ENCODE measurements around the gene VAV2.
"Not testable (repeated sequence)": the region's sequence is repeated elsewhere in the genome, so short reads cannot be mapped to it uniquely, and the experiment has no call there.

The VAV2 gene

GRCh38 chr9:133996531-133997520, 4.7 kb upstream of the VAV2 start:
- no peak for DNase-seq

- DNase-seq: no peak
Observed at GRCh38 chr9:133995012-133995896, 3.1 kb upstream of the VAV2 start.

GRCh38 chr9:133994353-133995011, 2.4 kb upstream of the VAV2 start:
- peak; percentile 74 to 76 for DNase-seq

GRCh38 chr9:133993635-133994253, 1.6 kb upstream of the VAV2 start:
- DNase-seq: no peak

GRCh38 chr9:133992780-133993634, 883 bp upstream of the VAV2 start:
- DNase-seq: peak; percentile 72 to 78

GRCh38 chr9:133991214-133991921, 756 bp downstream of the VAV2 start:
- DNase-seq: no peak

- no peak for DNase-seq
Observed at GRCh38 chr9:133990366-133991213, 1.5 kb downstream of the VAV2 start.

GRCh38 chr9:133989625-133990365, 2.3 kb downstream of the VAV2 start:
- no peak for DNase-seq

- DNase-seq: not testable (repeated sequence)
Observed at GRCh38 chr9:133988771-133989170, 3.4 kb downstream of the VAV2 start.

- DNase-seq: no peak
Observed at GRCh38 chr9:133987946-133988665, 4.0 kb downstream of the VAV2 start.

- no peak for DNase-seq
Observed at GRCh38 chr9:133987446-133987788, 4.7 kb downstream of the VAV2 start.

GRCh38 chr9:133986774-133987445, 5.2 kb downstream of the VAV2 start:
- DNase-seq: no peak

GRCh38 chr9:133986061-133986460, 6.1 kb downstream of the VAV2 start:
- no peak for DNase-seq

- no peak for DNase-seq
Observed at GRCh38 chr9:133982971-133983720, 9.0 kb downstream of the VAV2 start.

- DNase-seq: no peak
Observed at GRCh38 chr9:133981958-133982681, 10.0 kb downstream of the VAV2 start.

- no peak for DNase-seq
Observed at GRCh38 chr9:133981589-133981957, 10.6 kb downstream of the VAV2 start.
